Fibroblast of lung (primary cell): Measurements from ENCODE around the gene GPC6.

ENCODE experiments used
- EZH2 ChIP-seq: IDR thresholded peaks from 2 replicates; pipeline ENCODE4 v1.5.1; 2012; ENCODE audit warnings: low read length, control low read depth, mild to moderate bottlenecking; ENCODE audit errors: missing control alignments
- TF ChIP-seq, protein P1 (sequence below), 2 donors: IDR thresholded peaks in 1 of 2; conservative IDR thresholded peaks in 1 of 2; 1 replicate in 1 of 2; 2 replicates in 1 of 2; pipeline ENCODE4 v1.5.1; 2011 to 2012; ENCODE audit warnings: low read length in 2 of 2, control low read depth in 1 of 2, inconsistent platforms in 1 of 2, low read depth in 1 of 2, mild to moderate bottlenecking in 1 of 2

DNA sequence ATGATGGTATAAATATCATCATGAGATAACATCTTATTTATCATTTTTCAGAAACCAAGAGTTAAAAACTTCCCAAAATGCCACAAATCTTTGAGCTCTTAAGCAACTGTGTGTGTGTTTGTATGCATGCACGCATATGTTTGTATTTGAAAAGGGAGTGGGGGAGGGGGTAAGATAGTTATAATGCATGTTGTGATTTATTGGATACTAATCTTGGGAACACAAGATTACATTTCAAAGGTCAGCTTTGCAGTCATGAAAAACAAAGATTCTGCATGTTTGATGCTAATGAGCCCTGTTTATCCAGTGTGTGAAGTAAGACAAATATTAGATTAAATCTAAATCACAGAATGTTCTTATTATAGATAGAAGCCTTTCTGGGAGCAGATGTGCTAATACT lies 897.0 kb downstream of the GPC6 start:
- TF ChIP-seq, protein P1, sequence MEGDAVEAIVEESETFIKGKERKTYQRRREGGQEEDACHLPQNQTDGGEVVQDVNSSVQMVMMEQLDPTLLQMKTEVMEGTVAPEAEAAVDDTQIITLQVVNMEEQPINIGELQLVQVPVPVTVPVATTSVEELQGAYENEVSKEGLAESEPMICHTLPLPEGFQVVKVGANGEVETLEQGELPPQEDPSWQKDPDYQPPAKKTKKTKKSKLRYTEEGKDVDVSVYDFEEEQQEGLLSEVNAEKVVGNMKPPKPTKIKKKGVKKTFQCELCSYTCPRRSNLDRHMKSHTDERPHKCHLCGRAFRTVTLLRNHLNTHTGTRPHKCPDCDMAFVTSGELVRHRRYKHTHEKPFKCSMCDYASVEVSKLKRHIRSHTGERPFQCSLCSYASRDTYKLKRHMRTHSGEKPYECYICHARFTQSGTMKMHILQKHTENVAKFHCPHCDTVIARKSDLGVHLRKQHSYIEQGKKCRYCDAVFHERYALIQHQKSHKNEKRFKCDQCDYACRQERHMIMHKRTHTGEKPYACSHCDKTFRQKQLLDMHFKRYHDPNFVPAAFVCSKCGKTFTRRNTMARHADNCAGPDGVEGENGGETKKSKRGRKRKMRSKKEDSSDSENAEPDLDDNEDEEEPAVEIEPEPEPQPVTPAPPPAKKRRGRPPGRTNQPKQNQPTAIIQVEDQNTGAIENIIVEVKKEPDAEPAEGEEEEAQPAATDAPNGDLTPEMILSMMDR (conservative IDR thresholded peaks at IDR 0.05 in 1 of 2, IDR thresholded peaks at IDR 0.05 in 1 of 2; ENCODE audit: low read depth in 1 of 2, low read length in 2 of 2): no peak
- no peak for TF ChIP-seq EZH2
